Keratinocyte (primary cell): ENCODE results near the gene KCNAB2.

Source experiments
- EZH2 ChIP-seq: IDR thresholded peaks from one replicate; pipeline ENCODE4 v1.6.1; 2012; ENCODE audit warnings: inconsistent platforms, mild to moderate bottlenecking, low read length, moderate library complexity
- TF ChIP-seq, protein P1 (sequence below), 3 experiments: IDR thresholded peaks in 1 of 3; conservative IDR thresholded peaks in 1 of 3; optimal IDR thresholded peaks in 1 of 3; 2 replicates in 2 of 3; 3 replicates in 1 of 3; pipeline versions ENCODE3 to v1.5.1; 2011; ENCODE audit warnings: low read length in 3 of 3, mild to moderate bottlenecking in 3 of 3, moderate library complexity in 2 of 3, control low read depth in 1 of 3, inconsistent platforms in 1 of 3; ENCODE audit not compliant: insufficient read depth in 2 of 3; ENCODE audit errors: extremely low read depth in 1 of 3

DNA sequence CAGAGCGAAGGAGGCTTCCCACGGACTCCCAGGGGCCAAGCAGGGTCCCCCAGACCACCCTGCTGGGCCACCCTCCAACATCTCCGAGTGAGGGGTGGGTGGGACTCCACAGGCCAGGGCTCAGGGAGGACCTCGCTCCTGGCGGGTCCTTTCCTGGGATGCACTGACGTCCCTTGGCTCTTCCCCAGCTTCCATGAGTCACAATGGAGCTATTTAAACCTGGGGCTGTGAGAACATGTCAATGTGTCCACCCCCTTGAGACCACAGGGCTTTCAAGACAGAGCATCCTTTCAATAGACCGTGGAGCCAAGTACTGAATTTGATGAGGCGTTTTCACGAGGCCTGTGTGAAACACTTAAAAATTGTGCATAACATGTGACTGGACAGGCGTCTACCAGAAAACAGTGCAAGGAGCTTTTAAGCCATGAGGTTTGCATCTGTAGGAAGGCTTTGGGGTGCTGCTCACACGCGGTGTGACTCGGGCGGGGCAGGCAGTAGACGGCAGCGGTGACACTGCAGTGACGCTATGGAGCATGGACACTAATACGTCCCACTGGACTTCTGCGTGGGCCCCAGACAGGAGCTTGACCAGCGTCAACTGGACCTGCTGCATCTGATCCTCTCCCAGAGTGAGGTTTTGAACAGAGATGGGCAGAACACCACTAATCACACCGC lies 29.4 kb upstream of the KCNAB2 start:
- TF ChIP-seq, protein P1, sequence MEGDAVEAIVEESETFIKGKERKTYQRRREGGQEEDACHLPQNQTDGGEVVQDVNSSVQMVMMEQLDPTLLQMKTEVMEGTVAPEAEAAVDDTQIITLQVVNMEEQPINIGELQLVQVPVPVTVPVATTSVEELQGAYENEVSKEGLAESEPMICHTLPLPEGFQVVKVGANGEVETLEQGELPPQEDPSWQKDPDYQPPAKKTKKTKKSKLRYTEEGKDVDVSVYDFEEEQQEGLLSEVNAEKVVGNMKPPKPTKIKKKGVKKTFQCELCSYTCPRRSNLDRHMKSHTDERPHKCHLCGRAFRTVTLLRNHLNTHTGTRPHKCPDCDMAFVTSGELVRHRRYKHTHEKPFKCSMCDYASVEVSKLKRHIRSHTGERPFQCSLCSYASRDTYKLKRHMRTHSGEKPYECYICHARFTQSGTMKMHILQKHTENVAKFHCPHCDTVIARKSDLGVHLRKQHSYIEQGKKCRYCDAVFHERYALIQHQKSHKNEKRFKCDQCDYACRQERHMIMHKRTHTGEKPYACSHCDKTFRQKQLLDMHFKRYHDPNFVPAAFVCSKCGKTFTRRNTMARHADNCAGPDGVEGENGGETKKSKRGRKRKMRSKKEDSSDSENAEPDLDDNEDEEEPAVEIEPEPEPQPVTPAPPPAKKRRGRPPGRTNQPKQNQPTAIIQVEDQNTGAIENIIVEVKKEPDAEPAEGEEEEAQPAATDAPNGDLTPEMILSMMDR (optimal IDR thresholded peaks at IDR 0.05 in 1 of 3, IDR thresholded peaks at IDR 0.05 in 1 of 3, conservative IDR thresholded peaks at IDR 0.05 in 1 of 3; ENCODE audit: extremely low read depth in 1 of 3, insufficient read depth in 2 of 3, low read length in 3 of 3), result no peak
- TF ChIP-seq EZH2, result no peak
